K562 (cell line): ENCODE data around the gene SLC17A2. TPM values are rescaled to one million over a fixed set of nuclear protein-coding genes. Genes with fewer than 3 reads are reported as not detected.

Experiments used
- CAMTA2 ChIP-seq: fragments of 250-450 bp; sonication (Bioruptor Pico); conservative IDR thresholded peaks from 2 replicates; pipeline ENCODE4 v1.5.1; 2022
- ESRRB ChIP-seq: fragments of 250-450 bp; sonication (Bioruptor Pico); IDR thresholded peaks from 2 replicates; pipeline ENCODE4 v1.5.0; 2020; ENCODE audit warnings: mild to moderate bottlenecking, moderate library complexity, borderline replicate concordance
- IRF9 ChIP-seq: fragments of 450-650 bp; IDR thresholded peaks from 2 replicates; pipeline ENCODE4 v1.6.1; 2016; ENCODE audit warnings: missing biosample characterization, missing genetic modification characterization
- KAT8 ChIP-seq: fragments of 450-650 bp; IDR thresholded peaks from 2 replicates; pipeline ENCODE4 v1.6.1; 2016; ENCODE audit warnings: low read depth, mild to moderate bottlenecking
- MCM7 ChIP-seq, 2 experiments: fragments of 450-650 bp; IDR thresholded peaks; 2 replicates each; pipeline ENCODE4 v1.6.1; 2016 to 2018
- MIER1 ChIP-seq: fragments of 450-650 bp; IDR thresholded peaks from 2 replicates; pipeline ENCODE4 v1.6.1; 2016; ENCODE audit warnings: antibody characterized with exemption, mild to moderate bottlenecking, low read depth
- NCOA1 ChIP-seq: fragments of 450-650 bp; IDR thresholded peaks from 2 replicates; pipeline ENCODE4 v1.6.1; 2016; ENCODE audit warnings: low read depth
- PATZ1 ChIP-seq: fragments of 250-450 bp; sonication (Bioruptor Pico); IDR thresholded peaks from 2 replicates; pipeline ENCODE4 v1.5.0; 2020; ENCODE audit warnings: mild to moderate bottlenecking, borderline replicate concordance
- SREBF2 ChIP-seq: sonication (generic); formaldehyde crosslinking; IDR thresholded peaks from 2 replicates; pipeline ENCODE4 v1.4.0; 2020; ENCODE audit warnings: mild to moderate bottlenecking, missing genetic modification reagents
- THAP7 ChIP-seq: fragments of 250-450 bp; sonication (Bioruptor Pico); IDR thresholded peaks from 2 replicates; pipeline ENCODE4 v1.5.0; 2021
- polyA plus RNA-seq, 8 experiments: library from polyadenylated mRNA; depleted of rRNA in 4 of 8; stranded (reverse) in 5 of 8; unstranded in 3 of 8; fragments of >200 nt; fragmentation: Nextera tagmentation in 2 of 8; fragmentation: Illumina TruSeq in 1 of 8; extraction: Ambion mirVana in 2 of 8; extraction: Trizol in 1 of 8; gene quantifications; 2 replicates each; pipeline versions ENCODE4 v1.2.1 to v1.2.3, GENCODE V29; 2011 to 2014; ENCODE audit warnings: inconsistent platforms in 1 of 8, missing spikeins in 1 of 8
- total RNA-seq, 7 experiments: library from RNA; depleted of rRNA in 6 of 7; stranded (reverse); fragments of >200 nt in 6 of 7; fragmentation: Illumina TruSeq in 2 of 7; extraction: Trizol in 2 of 7; gene quantifications; 2 replicates each; pipeline versions ENCODE4 v1.2.1 to v1.2.3, GENCODE V29; 2011 to 2021; ENCODE audit warnings: low replicate concordance in 1 of 7
- TF ChIP-seq, protein P1 (sequence below): fragments of 250-450 bp; sonication (Bioruptor Pico); IDR thresholded peaks from 2 replicates; pipeline ENCODE4 v1.8.0; 2022; ENCODE audit warnings: inconsistent platforms
- TF ChIP-seq, protein P2 (sequence below), 2 experiments: fragments of 450-650 bp; IDR thresholded peaks; 2 replicates each; pipeline ENCODE4 v1.6.1; 2016
- TF ChIP-seq, protein P3 (sequence below): fragments of 250-450 bp; sonication (Bioruptor Pico); IDR thresholded peaks from 2 replicates; pipeline ENCODE4 v1.4.0; 2020; ENCODE audit warnings: mild to moderate bottlenecking, moderate library complexity, borderline replicate concordance

Gene SLC17A2
- total and polyA plus RNA-seq, 9 of the 15 experiments (the other 6 are each of a cell fraction or from before 2014, with no cell fraction given) = not detected

GRCh38 chr6:25934156-25934555 lies 3.7 kb upstream of the SLC17A2 start (continued):
- TF ChIP-seq PATZ1 (CRISPR knock-in tag) = no peak
- no peak for TF ChIP-seq THAP7 (CRISPR knock-in tag)
- TF ChIP-seq ESRRB (CRISPR knock-in tag) = no peak
- no peak for TF ChIP-seq IRF9 (tag)
- TF ChIP-seq NCOA1 = no peak
- no peak for TF ChIP-seq KAT8
- TF ChIP-seq, protein P1, sequence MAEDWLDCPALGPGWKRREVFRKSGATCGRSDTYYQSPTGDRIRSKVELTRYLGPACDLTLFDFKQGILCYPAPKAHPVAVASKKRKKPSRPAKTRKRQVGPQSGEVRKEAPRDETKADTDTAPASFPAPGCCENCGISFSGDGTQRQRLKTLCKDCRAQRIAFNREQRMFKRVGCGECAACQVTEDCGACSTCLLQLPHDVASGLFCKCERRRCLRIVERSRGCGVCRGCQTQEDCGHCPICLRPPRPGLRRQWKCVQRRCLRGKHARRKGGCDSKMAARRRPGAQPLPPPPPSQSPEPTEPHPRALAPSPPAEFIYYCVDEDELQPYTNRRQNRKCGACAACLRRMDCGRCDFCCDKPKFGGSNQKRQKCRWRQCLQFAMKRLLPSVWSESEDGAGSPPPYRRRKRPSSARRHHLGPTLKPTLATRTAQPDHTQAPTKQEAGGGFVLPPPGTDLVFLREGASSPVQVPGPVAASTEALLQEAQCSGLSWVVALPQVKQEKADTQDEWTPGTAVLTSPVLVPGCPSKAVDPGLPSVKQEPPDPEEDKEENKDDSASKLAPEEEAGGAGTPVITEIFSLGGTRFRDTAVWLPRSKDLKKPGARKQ (CRISPR knock-in tag) = no peak
- no peak for TF ChIP-seq MIER1
- TF ChIP-seq, protein P2, sequence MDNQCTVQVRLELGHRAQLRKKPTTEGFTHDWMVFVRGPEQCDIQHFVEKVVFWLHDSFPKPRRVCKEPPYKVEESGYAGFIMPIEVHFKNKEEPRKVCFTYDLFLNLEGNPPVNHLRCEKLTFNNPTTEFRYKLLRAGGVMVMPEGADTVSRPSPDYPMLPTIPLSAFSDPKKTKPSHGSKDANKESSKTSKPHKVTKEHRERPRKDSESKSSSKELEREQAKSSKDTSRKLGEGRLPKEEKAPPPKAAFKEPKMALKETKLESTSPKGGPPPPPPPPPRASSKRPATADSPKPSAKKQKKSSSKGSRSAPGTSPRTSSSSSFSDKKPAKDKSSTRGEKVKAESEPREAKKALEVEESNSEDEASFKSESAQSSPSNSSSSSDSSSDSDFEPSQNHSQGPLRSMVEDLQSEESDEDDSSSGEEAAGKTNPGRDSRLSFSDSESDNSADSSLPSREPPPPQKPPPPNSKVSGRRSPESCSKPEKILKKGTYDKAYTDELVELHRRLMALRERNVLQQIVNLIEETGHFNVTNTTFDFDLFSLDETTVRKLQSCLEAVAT (IDR thresholded peaks at IDR 0.05) = no peak
- TF ChIP-seq, protein P3, sequence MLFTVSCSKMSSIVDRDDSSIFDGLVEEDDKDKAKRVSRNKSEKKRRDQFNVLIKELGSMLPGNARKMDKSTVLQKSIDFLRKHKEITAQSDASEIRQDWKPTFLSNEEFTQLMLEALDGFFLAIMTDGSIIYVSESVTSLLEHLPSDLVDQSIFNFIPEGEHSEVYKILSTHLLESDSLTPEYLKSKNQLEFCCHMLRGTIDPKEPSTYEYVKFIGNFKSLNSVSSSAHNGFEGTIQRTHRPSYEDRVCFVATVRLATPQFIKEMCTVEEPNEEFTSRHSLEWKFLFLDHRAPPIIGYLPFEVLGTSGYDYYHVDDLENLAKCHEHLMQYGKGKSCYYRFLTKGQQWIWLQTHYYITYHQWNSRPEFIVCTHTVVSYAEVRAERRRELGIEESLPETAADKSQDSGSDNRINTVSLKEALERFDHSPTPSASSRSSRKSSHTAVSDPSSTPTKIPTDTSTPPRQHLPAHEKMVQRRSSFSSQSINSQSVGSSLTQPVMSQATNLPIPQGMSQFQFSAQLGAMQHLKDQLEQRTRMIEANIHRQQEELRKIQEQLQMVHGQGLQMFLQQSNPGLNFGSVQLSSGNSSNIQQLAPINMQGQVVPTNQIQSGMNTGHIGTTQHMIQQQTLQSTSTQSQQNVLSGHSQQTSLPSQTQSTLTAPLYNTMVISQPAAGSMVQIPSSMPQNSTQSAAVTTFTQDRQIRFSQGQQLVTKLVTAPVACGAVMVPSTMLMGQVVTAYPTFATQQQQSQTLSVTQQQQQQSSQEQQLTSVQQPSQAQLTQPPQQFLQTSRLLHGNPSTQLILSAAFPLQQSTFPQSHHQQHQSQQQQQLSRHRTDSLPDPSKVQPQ (CRISPR knock-in tag) = no peak
- TF ChIP-seq SREBF2 (CRISPR knock-in tag) = no peak
- TF ChIP-seq CAMTA2 (CRISPR knock-in tag) = no peak
- no peak for TF ChIP-seq MCM7 (IDR thresholded peaks at IDR 0.05)
